OCI-LY7 (cell line): ENCODE results near the gene TNFAIP8L2. TPM values are rescaled to one million over a fixed set of nuclear protein-coding genes. Genes with fewer than 3 reads are reported as not detected.

Source experiments
- BruUV-seq: library from RNA; stranded (reverse); fragments of 400-500 nt; replicated peaks from 2 replicates; lab custom pipeline; 2021; lab: Mats Ljungman, UMichigan
- CTCF ChIA-PET: fragments of 300-600 bp; sonication (Branson Sonifier 250); formaldehyde crosslinking; loops from one replicate; lab custom pipeline; 2022; ENCODE audit warnings: antibody characterized with exemption; ENCODE audit not compliant: unreplicated experiment; lab: Charles Lee
- POLR2A ChIA-PET: fragments of 300-600 bp; sonication (Branson Sonifier 250); formaldehyde crosslinking; loops from one replicate; lab custom pipeline; 2022; ENCODE audit warnings: antibody characterized with exemption; lab: Charles Lee
- DNase-seq: peaks from one replicate; pipeline ENCODE4 v3.0.0-alpha.2; 2015; ENCODE audit warnings: low spot score
- H2AFZ ChIP-seq: fragments of 200-600 bp; sonication (generic), shearing (Covaris generic); 2 replicates; pipeline ENCODE4 v1.6.1; 2014; ENCODE audit warnings: mild to moderate bottlenecking, antibody characterized with exemption, low read length, moderate library complexity
- H3K27ac ChIP-seq: fragments of 200-600 bp; sonication (generic); 2 replicates; pipeline ENCODE4 v1.5.1; 2014; ENCODE audit warnings: mixed run types, low read depth, mild to moderate bottlenecking, moderate library complexity, low read length, inconsistent platforms; ENCODE audit not compliant: poor library complexity, severe bottlenecking
- H3K36me3 ChIP-seq: fragments of 200-600 bp; sonication (generic); 2 replicates; pipeline ENCODE4 v1.6.1; 2014; ENCODE audit warnings: mild to moderate bottlenecking, antibody characterized with exemption, low read length, moderate library complexity, mixed read lengths; ENCODE audit not compliant: insufficient read depth
- H3K4me1 ChIP-seq: fragments of 200-600 bp; sonication (generic); 2 replicates; pipeline ENCODE4 v1.5.1; 2014; ENCODE audit warnings: mild to moderate bottlenecking, low read length; ENCODE audit not compliant: insufficient read depth, poor library complexity, severe bottlenecking
- H3K4me2 ChIP-seq: fragments of 200-600 bp; sonication (generic); 2 replicates; pipeline ENCODE4 v1.6.1; 2014; ENCODE audit warnings: mild to moderate bottlenecking, low read length
- H3K4me3 ChIP-seq: fragments of 200-600 bp; sonication (generic); 2 replicates; pipeline ENCODE4 v1.5.1; 2014; ENCODE audit warnings: mild to moderate bottlenecking, low read depth, low read length; ENCODE audit not compliant: poor library complexity, severe bottlenecking
- H3K79me2 ChIP-seq: fragments of 200-600 bp; sonication (generic); 2 replicates; pipeline ENCODE4 v1.6.1; 2016; ENCODE audit warnings: low read depth, mild to moderate bottlenecking, low read length, moderate library complexity, mixed read lengths; ENCODE audit not compliant: insufficient read depth
- H3K9me2 ChIP-seq: fragments of 200-600 bp; sonication (generic); 2 replicates; pipeline ENCODE4 v1.6.1; 2016; ENCODE audit warnings: mild to moderate bottlenecking, low read length, mixed read lengths; ENCODE audit not compliant: insufficient read depth
- H3K9me3 ChIP-seq: fragments of 200-600 bp; sonication (generic); 2 replicates; pipeline ENCODE4 v1.6.1; 2014; ENCODE audit warnings: mild to moderate bottlenecking, mixed run types, low read length, mixed read lengths
- H4K20me1 ChIP-seq: fragments of 200-600 bp; sonication (generic); 2 replicates; pipeline ENCODE4 v1.6.1; 2014; ENCODE audit warnings: mild to moderate bottlenecking, antibody characterized with exemption, low read length, moderate library complexity, mixed read lengths; ENCODE audit not compliant: insufficient read depth
- CTCF ChIP-seq: fragments of 200-600 bp; sonication (generic); conservative IDR thresholded peaks from 2 replicates; pipeline ENCODE4 v1.5.1; 2014; ENCODE audit warnings: mild to moderate bottlenecking, antibody characterized with exemption, low read length, moderate library complexity, mixed read lengths
- EZH2phosphoT487 ChIP-seq: fragments of 200-600 bp; sonication (generic); IDR thresholded peaks from 2 replicates; pipeline ENCODE4 v1.6.1; 2018; ENCODE audit warnings: low read depth, borderline replicate concordance, mild to moderate bottlenecking, mixed run types, antibody characterized with exemption, low read length, moderate library complexity, mixed read lengths
- intact Hi-C: fragments of 100-400 bp; cut with micrococcal nuclease; formaldehyde crosslinking; loops from one replicate; pipeline ENCODE4 v1.10.0; 2022; ENCODE audit not compliant: unreplicated experiment
- total RNA-seq, 2 experiments: library from RNA; depleted of rRNA in 1 of 2; stranded (reverse); fragments of >200 nt in 1 of 2; shearing (Covaris generic) in 1 of 2; gene quantifications; 2 replicates each; pipeline ENCODE4 v1.2.3, GENCODE V29; 2014 to 2022

TNFAIP8L2 gene
- total RNA-seq, 2 experiments from 2014 or later = 9.2 to 12.5 TPM

- H3K36me3 ChIP-seq = peaks cover 10% of the 10 kb centered on the region
- H3K9me3 ChIP-seq = no peaks in the 10 kb centered on the region
- H3K27ac ChIP-seq = no peak overlapping the region
- peak overlapping the region; percentile 67 for H2AFZ ChIP-seq
- CTCF ChIA-PET = no interaction called here
- no peaks in the 10 kb centered on the region for H3K9me2 ChIP-seq
- H3K4me2 ChIP-seq = peak overlapping the region; percentile 68
- H3K79me2 ChIP-seq = peaks cover 29% of the 10 kb centered on the region
- POLR2A ChIA-PET = interaction anchor here (0.6 to 0.7 kb wide), 2 partner anchors 18 to 58 kb away, joined by 3 to 6 read pairs; partner anchors contain the start of gene PSMD4
- no TSS peak for BruUV-seq
- peak; percentile 82 for DNase-seq
- peak; percentile 80 for TF ChIP-seq CTCF
- no peak for TF ChIP-seq EZH2phosphoT487
- H3K4me3 ChIP-seq = peak overlapping the region; percentile 32
- intact Hi-C loops = loop anchor here (1.0 to 5.0 kb wide), 2 partner anchors 55 to 151 kb away; partner anchors contain the start of gene RFX5
- H3K4me1 ChIP-seq = peaks cover 33% of the 10 kb centered on the region
- peaks cover 6% of the 10 kb centered on the region; the same call in 1 of the 2 replicates for H4K20me1 ChIP-seq
These were observed 39.9 kb downstream of the TNFAIP8L2 start for GRCh38 chr1:151196292-151196800.

GRCh38 chr1:151197863-151198253 is 41.4 kb downstream of the TNFAIP8L2 start:
- H4K20me1 ChIP-seq = peaks cover 6% of the 10 kb centered on the region; the same call in 1 of the 2 replicates
- peak overlapping the region; percentile 93 for H2AFZ ChIP-seq
- no peak for DNase-seq
- H3K4me1 ChIP-seq = peaks cover 35% of the 10 kb centered on the region
- ChIA-PET CTCF (no interaction called here), POLR2A (interaction anchor here (1.1 kb wide), 2 partner anchors 16 to 32 kb away, joined by 3 read pairs; no protein-coding TSS in a partner anchor)
- H3K9me3 ChIP-seq = no peaks in the 10 kb centered on the region
- intact Hi-C loops = loop anchor here (1.0 to 5.0 kb wide), 2 partner anchors 84 to 149 kb away; partner anchors contain the start of genes RFX5 and ZNF687
- H3K4me2 ChIP-seq = peak overlapping the region; percentile 70
- H3K27ac ChIP-seq = peak overlapping the region; percentile 66
- H3K4me3 ChIP-seq = peak overlapping the region; percentile 98
- H3K9me2 ChIP-seq = no peaks in the 10 kb centered on the region
- TF ChIP-seq EZH2phosphoT487 (no peak), CTCF (no peak)
- TSS peak; percentile 90 for BruUV-seq
- H3K36me3 ChIP-seq = peaks cover 24% of the 10 kb centered on the region
- H3K79me2 ChIP-seq = peaks cover 44% of the 10 kb centered on the region
